AML-193 (cell line): ENCODE data around the gene USE1.
A peak's percentile ranks its signal among the peaks of the same experiment; 100 is the strongest.

Source experiments
- DNase-seq, 2 experiments: peaks; one replicate each; lab custom pipeline; 2025; lab: John Stamatoyannopoulos, UW

The USE1 gene

GRCh38 chr19:17235971-17236777, 21.0 kb downstream of the USE1 start:
- DNase-seq: no peak

- no peak for DNase-seq
Observed at GRCh38 chr19:17236811-17237543, 21.8 kb downstream of the USE1 start.

- DNase-seq: no peak
Observed at GRCh38 chr19:17237747-17238706, 22.9 kb downstream of the USE1 start.

- no peak for DNase-seq
Observed at GRCh38 chr19:17240062-17240752, 25.1 kb downstream of the USE1 start.

- DNase-seq: no peak
Observed at GRCh38 chr19:17240826-17241399, 25.8 kb downstream of the USE1 start.

- DNase-seq: no peak
Observed at GRCh38 chr19:17242431-17243208, 27.5 kb downstream of the USE1 start.

- no peak for DNase-seq
Observed at GRCh38 chr19:17243211-17243829, 28.2 kb downstream of the USE1 start.

DNA sequence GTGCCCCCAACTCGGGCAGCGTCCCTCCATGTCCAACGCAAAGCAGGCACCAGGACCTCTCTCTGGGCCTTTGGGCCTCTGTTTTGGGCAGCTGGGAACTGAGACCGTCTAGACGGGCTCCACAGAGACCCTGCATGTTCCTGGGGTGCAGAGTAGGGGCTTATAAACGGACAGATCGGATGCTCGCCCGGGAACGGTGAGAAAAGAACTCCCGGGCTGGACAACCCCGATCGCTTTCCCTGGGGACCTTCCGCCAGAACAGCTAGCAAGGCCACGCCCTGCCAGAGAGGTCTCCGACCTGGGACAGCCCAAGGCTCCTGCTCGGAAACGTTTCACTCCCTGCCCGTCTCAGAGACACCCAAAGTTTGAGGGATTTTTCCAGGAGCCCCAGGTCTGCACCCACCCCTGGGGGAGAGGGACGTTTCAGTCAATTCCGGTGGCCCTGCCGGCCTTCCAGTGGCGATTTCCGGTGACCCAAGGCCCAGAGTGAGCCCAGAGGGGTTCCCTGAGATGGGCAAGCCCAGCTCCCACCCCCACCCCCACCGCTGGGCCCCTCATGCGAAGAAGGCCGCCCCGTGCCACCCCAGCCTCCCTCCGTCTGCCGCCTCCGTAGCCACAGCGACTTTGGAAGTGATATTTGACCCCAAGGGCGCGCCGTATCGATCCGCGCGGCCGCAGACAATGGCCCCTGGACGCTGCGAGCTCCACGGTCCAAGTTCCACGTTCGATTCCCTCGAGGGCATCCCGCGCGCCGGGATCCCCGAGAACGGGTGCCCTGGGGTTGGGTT, 28.9 kb downstream of the USE1 start:
- peak in 1 of 2 experiments; percentile 28 for DNase-seq

GRCh38 chr19:17244618-17245534, 29.7 kb downstream of the USE1 start:
- no peak for DNase-seq

GRCh38 chr19:17245535-17245984, 30.4 kb downstream of the USE1 start, which contains the start of gene NR2F6:
Gene NR2F6, minus strand, starts transcription at chr19:17245919. Its CDS starts 699 bp downstream, at chr19:17245220.
- DNase-seq: no peak

- DNase-seq: no peak
Observed at GRCh38 chr19:17246681-17247425, 31.7 kb downstream of the USE1 start.

- DNase-seq: no peak
Observed at GRCh38 chr19:17248011-17248776, 33.0 kb downstream of the USE1 start.

- DNase-seq: no peak
Observed at GRCh38 chr19:17249887-17250548, 34.9 kb downstream of the USE1 start.

DNA sequence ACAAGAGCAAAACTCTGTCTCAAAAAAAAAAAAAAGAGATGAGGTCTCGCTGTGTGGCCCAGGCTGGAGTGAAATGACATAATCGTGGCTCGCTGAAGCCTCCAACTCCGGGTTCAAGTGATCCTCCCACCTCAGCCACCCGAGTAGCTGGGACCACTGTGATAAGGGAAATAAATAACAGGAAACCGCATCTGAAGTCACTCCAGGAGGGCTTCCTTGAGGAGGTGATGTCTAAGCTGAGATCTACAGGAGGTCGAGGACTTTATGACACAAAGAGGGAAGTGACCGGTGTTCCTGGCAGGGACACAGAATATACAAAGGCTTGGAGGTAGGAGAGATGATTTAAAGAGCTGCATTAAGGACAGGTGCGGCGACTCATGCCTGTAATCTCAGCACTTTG, 39.5 kb downstream of the USE1 start:
- no peak for DNase-seq

DNA sequence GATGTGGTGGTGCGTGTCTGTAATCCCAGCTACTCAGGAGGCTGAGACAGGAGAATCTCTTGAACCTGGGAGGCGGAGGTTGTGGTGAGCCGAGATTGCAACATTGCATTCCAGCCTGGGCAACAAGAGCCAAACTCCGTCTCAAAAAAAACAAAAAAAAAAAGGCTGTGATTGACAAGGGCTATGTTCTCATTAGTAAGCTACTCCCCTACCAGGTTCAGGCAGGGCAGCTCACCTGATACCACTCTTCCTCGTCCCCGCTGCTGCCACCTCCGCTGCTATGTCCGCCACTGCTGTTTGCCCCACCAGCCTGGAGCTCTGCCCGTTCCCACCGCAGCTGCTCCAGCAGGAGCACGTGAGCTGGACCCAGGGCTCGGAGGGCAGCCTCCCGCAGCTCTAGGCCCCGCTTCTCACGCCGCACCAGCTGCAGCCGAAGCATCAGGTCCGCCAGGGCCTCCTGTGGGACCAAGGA, 40.0 kb downstream of the USE1 start:
- DNase-seq: no peak

GRCh38 chr19:17256130-17256529, 41.0 kb downstream of the USE1 start:
- DNase-seq: no peak
